ENCODE data around the gene GPC5.
"Not testable (repeated sequence)": the region's sequence is repeated elsewhere in the genome, so short reads cannot be mapped to it uniquely, and the experiment has no call there.

GPC5 gene

DNA sequence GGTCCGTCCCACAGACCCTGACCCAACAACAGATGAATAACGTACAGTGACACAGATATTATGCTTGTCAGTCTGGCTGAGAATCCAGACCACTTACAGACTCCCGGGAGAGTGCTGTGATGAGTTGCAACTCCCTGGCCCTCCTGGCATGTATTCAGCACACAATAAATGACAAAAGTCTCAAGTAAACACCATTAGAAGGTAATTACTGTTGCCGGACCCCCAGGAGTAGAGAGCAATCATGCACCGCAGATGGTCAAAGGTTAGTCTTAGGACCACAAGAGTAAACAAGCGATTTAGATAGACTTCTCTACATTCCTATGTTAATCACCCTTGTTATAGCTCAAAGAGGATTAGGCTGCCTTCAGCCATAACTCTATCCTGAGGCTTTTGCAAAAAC lies 1101.8 kb downstream of the GPC5 start:
- Mint-ChIP-seq H3K4me1 (no peaks in the 10 kb centered on the region), H3K36me3 (ENCODE audit: low read depth) (no peaks in the 10 kb centered on the region), H3K4me3 (no peak overlapping the region), H3K27me3 (no peaks in the 10 kb centered on the region), H3K9me3 (peaks cover 9% of the 10 kb centered on the region), H3K27ac (no peak overlapping the region)
- no peak for ATAC-seq
- DNase-seq: no peak

- H3K27ac Mint-ChIP-seq: no peak overlapping the region
- no peak for ATAC-seq
- H3K9me3 Mint-ChIP-seq: peaks cover 13% of the 10 kb centered on the region
- no peaks in the 10 kb centered on the region for H3K27me3 Mint-ChIP-seq
- DNase-seq: no peak
- H3K36me3 Mint-ChIP-seq (ENCODE audit: low read depth): peaks cover 2% of the 10 kb centered on the region
- no peaks in the 10 kb centered on the region for H3K4me1 Mint-ChIP-seq
- H3K4me3 Mint-ChIP-seq: no peak overlapping the region
Observed at GRCh38 chr13:92510416-92510815, 1112.0 kb downstream of the GPC5 start.

- Mint-ChIP-seq H3K9me3 (peaks cover 15% of the 10 kb centered on the region), H3K27me3 (no peaks in the 10 kb centered on the region), H3K27ac (no peak overlapping the region), H3K4me1 (no peaks in the 10 kb centered on the region), H3K4me3 (no peak overlapping the region), H3K36me3 (ENCODE audit: low read depth) (peaks cover 2% of the 10 kb centered on the region)
- DNase-seq: no peak
- ATAC-seq: no peak
Observed at GRCh38 chr13:92512852-92513251, 1114.4 kb downstream of the GPC5 start.

GRCh38 chr13:92513672-92514071 lies 1115.3 kb downstream of the GPC5 start:
- Mint-ChIP-seq H3K9me3 (peaks cover 22% of the 10 kb centered on the region), H3K36me3 (ENCODE audit: low read depth) (peaks cover 2% of the 10 kb centered on the region), H3K27ac (no peak overlapping the region), H3K27me3 (no peaks in the 10 kb centered on the region), H3K4me1 (no peaks in the 10 kb centered on the region), H3K4me3 (no peak overlapping the region)
- no peak for DNase-seq
- ATAC-seq: no peak

GRCh38 chr13:92514420-92515125 lies 1116.2 kb downstream of the GPC5 start:
- peaks cover 2% of the 10 kb centered on the region for H3K36me3 Mint-ChIP-seq (ENCODE audit: low read depth)
- no peak for DNase-seq
- ATAC-seq: no peak
- H3K4me1 Mint-ChIP-seq: no peaks in the 10 kb centered on the region
- H3K9me3 Mint-ChIP-seq: peaks cover 19% of the 10 kb centered on the region
- no peaks in the 10 kb centered on the region for H3K27me3 Mint-ChIP-seq
- no peak overlapping the region for H3K27ac Mint-ChIP-seq
- no peak overlapping the region for H3K4me3 Mint-ChIP-seq

GRCh38 chr13:92516878-92517277 lies 1118.5 kb downstream of the GPC5 start:
- not testable (repeated sequence) for H3K27me3 Mint-ChIP-seq; H3K4me3 Mint-ChIP-seq; H3K36me3 Mint-ChIP-seq (ENCODE audit: low read depth); H3K4me1 Mint-ChIP-seq; H3K9me3 Mint-ChIP-seq; ATAC-seq; DNase-seq; H3K27ac Mint-ChIP-seq

DNA sequence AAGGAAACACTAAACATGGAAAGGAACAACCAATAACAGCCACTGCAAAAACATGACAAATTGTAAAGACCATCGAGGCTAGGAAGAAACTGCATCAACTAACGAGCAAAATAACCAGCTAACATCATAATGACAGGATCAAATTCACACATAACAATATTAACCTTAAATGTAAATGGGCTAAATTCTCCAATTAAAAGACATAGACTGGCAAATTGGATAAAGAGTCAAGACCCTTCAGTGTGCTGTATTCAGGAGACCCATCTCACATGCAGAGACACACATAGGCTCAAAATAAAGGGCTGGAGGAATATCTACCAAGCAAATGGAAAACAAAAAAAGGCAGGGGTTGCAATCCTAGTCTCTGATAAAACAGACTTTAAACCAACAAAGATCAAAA lies 1120.2 kb downstream of the GPC5 start:
- H3K27me3 Mint-ChIP-seq; H3K9me3 Mint-ChIP-seq; H3K4me1 Mint-ChIP-seq; DNase-seq; H3K27ac Mint-ChIP-seq; H3K4me3 Mint-ChIP-seq; ATAC-seq; H3K36me3 Mint-ChIP-seq (ENCODE audit: low read depth): not testable (repeated sequence)

GRCh38 chr13:92530364-92530763 lies 1131.9 kb downstream of the GPC5 start:
- Mint-ChIP-seq H3K27ac (no peak overlapping the region), H3K36me3 (ENCODE audit: low read depth) (no peaks in the 10 kb centered on the region), H3K4me3 (no peak overlapping the region), H3K9me3 (no peaks in the 10 kb centered on the region), H3K4me1 (no peaks in the 10 kb centered on the region), H3K27me3 (no peaks in the 10 kb centered on the region)
- ATAC-seq (no peak), DNase-seq (no peak)

- Mint-ChIP-seq H3K27me3 (no peaks in the 10 kb centered on the region), H3K36me3 (ENCODE audit: low read depth) (no peaks in the 10 kb centered on the region), H3K4me1 (no peaks in the 10 kb centered on the region), H3K4me3 (no peak overlapping the region), H3K27ac (no peak overlapping the region), H3K9me3 (peaks cover 4% of the 10 kb centered on the region)
- ATAC-seq (no peak), DNase-seq (no peak)
Observed at GRCh38 chr13:92535222-92536006, 1137.0 kb downstream of the GPC5 start.

DNA sequence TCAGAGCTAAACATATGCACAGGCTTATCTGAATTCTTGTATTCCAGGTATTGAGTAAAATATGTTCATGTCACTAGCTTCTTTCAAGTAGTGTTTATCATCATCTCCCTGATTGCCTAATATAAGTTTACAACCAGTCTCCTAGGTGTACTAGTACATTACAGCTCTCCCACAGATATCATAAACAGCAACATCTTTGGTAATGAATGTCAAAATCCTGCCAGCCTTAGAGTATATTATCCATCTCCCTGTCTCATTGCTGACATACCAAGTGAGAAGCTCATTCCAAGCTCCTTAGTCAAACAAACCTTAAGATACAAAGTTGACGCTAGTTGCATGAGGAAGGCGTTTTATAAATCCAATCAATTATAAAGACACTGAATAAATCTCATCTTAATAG lies 1139.0 kb downstream of the GPC5 start:
- peaks cover 4% of the 10 kb centered on the region for H3K9me3 Mint-ChIP-seq
- no peak for ATAC-seq

GRCh38 chr13:92538164-92538563 lies 1139.7 kb downstream of the GPC5 start:
- Mint-ChIP-seq H3K9me3 (peaks cover 9% of the 10 kb centered on the region), H3K4me3 (no peak overlapping the region), H3K27me3 (no peaks in the 10 kb centered on the region), H3K36me3 (ENCODE audit: low read depth) (no peaks in the 10 kb centered on the region), H3K27ac (no peak overlapping the region), H3K4me1 (no peaks in the 10 kb centered on the region)
- ATAC-seq (no peak), DNase-seq (no peak)

More for the DNA sequence above, 1139.0 kb downstream of the GPC5 start:
- Mint-ChIP-seq H3K4me3 (no peak overlapping the region), H3K27me3 (no peaks in the 10 kb centered on the region), H3K27ac (no peak overlapping the region), H3K4me1 (no peaks in the 10 kb centered on the region), H3K36me3 (ENCODE audit: low read depth) (no peaks in the 10 kb centered on the region)
- DNase-seq: no peak

GRCh38 chr13:92539148-92539547 lies 1140.7 kb downstream of the GPC5 start:
- not testable (repeated sequence) for H3K4me1 Mint-ChIP-seq; H3K4me3 Mint-ChIP-seq; H3K27me3 Mint-ChIP-seq; H3K36me3 Mint-ChIP-seq (ENCODE audit: low read depth); DNase-seq; ATAC-seq; H3K27ac Mint-ChIP-seq
- peaks cover 13% of the 10 kb centered on the region for H3K9me3 Mint-ChIP-seq

GRCh38 chr13:92547266-92547665 lies 1148.8 kb downstream of the GPC5 start:
- DNase-seq (no peak), ATAC-seq (no peak)
- Mint-ChIP-seq H3K4me3 (no peak overlapping the region), H3K36me3 (ENCODE audit: low read depth) (no peaks in the 10 kb centered on the region), H3K27ac (no peak overlapping the region), H3K9me3 (peaks cover 9% of the 10 kb centered on the region), H3K27me3 (no peaks in the 10 kb centered on the region), H3K4me1 (no peaks in the 10 kb centered on the region)

DNA sequence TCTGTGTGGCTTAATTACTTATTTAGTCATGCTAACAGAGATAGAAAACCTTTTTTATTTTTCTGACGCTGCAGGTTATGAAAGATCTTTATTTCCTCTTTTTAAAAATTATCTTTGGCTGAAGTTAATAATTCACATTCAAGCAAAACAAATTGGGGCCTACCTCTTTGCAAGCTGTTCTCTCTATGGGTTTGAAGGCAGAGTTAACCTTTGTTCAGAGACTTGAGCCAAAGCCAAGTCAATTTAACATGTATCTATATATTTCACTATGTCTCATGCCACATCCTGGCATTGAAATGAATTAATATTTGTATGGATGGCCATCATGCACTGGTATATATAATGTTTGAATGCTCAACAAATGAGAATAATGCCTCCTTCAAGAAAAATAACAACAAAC lies 1150.9 kb downstream of the GPC5 start:
- no peaks in the 10 kb centered on the region for H3K36me3 Mint-ChIP-seq (ENCODE audit: low read depth)
- ATAC-seq (no peak), DNase-seq (no peak)
- no peak overlapping the region for H3K27ac Mint-ChIP-seq
- H3K27me3 Mint-ChIP-seq: no peaks in the 10 kb centered on the region
- H3K4me3 Mint-ChIP-seq: no peak overlapping the region
- H3K4me1 Mint-ChIP-seq: no peaks in the 10 kb centered on the region
- no peaks in the 10 kb centered on the region for H3K9me3 Mint-ChIP-seq

DNA sequence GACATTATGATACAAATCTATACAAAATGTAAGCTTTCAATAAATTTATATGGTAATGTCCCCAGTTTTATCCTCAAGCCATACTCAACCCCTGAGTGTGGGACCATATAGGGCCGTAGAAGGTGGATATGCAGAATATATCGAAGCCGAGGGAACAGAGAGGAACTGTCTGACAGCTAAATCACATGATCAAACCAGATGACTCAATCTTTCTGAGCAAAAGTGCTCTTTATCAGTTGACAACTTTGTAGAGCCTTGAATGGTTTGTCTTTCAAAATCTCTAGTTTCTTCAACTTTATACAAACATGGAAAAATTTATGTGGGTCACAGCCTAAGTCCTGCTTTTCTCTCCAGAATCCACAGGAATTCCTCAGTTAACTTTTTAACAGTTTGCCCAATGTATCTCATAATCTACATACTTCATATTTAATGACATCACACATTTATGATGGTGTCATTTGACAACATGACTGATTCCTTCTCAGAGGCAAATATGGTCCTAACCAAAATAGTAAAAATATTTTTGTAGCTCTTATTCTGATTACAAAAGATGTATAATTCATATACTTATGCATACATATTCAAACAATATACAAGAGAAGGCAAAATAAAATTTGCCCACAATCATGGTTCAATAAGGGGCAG lies 1155.2 kb downstream of the GPC5 start:
- H3K36me3 Mint-ChIP-seq (ENCODE audit: low read depth): no peaks in the 10 kb centered on the region
- no peaks in the 10 kb centered on the region for H3K9me3 Mint-ChIP-seq
- no peak overlapping the region for H3K27ac Mint-ChIP-seq
- no peaks in the 10 kb centered on the region for H3K4me1 Mint-ChIP-seq
- H3K27me3 Mint-ChIP-seq: no peaks in the 10 kb centered on the region
- no peak for ATAC-seq
- H3K4me3 Mint-ChIP-seq: no peak overlapping the region
- DNase-seq: no peak
